Keratinocyte (primary cell): ENCODE data around the gene ABCA3. TPM values are rescaled to one million over a fixed set of nuclear protein-coding genes. Genes with fewer than 3 reads are reported as not detected.

ENCODE experiments used
- DNase-seq: peaks from one replicate; pipeline ENCODE4 v3.0.0-alpha.2; 2011; ENCODE audit warnings: low read depth, missing footprints, low spot score
- FAIRE-seq: peaks from 2 replicates; lab custom pipeline; 2011; peaks lifted over from hg19 to GRCh38; lab: Jason Lieb, UNC
- H2AFZ ChIP-seq: 2 replicates; pipeline ENCODE4 v1.6.0; 2012; ENCODE audit warnings: low read length, control low read depth, inconsistent platforms; ENCODE audit not compliant: control insufficient read depth
- H3K27ac ChIP-seq: 2 replicates; pipeline ENCODE4 v1.5.1; 2011; ENCODE audit warnings: low read length; ENCODE audit not compliant: control insufficient read depth, insufficient read depth
- H3K27me3 ChIP-seq: 3 replicates; pipeline ENCODE4 v1.6.0; 2011; ENCODE audit warnings: low read length; ENCODE audit not compliant: control insufficient read depth, insufficient read depth; ENCODE audit errors: extremely low read depth
- H3K36me3 ChIP-seq, 2 experiments: 2 replicates in 1 of 2; 3 replicates in 1 of 2; pipeline ENCODE4 v1.5.1; 2011; ENCODE audit warnings: low read length in 2 of 2, mild to moderate bottlenecking in 1 of 2; ENCODE audit not compliant: control insufficient read depth in 2 of 2, insufficient read depth in 2 of 2; ENCODE audit errors: extremely low read depth in 1 of 2
- H3K4me1 ChIP-seq: 3 replicates; pipeline ENCODE4 v1.5.1; 2011; ENCODE audit warnings: low read length; ENCODE audit not compliant: control insufficient read depth, insufficient read depth; ENCODE audit errors: extremely low read depth
- H3K4me2 ChIP-seq: 3 replicates; pipeline ENCODE4 v1.6.0; 2011; ENCODE audit warnings: low read depth, low read length; ENCODE audit not compliant: control insufficient read depth, insufficient read depth; ENCODE audit errors: extremely low read depth
- H3K4me3 ChIP-seq, 3 experiments: fragments of 200-600 bp in 1 of 3; sonication (generic) in 1 of 3; 2 replicates in 2 of 3; 3 replicates in 1 of 3; pipeline ENCODE4 v1.5.1; 2011 to 2016; ENCODE audit warnings: low read length in 3 of 3, mild to moderate bottlenecking in 3 of 3, control low read depth in 2 of 3, inconsistent platforms in 1 of 3, low read depth in 1 of 3, mixed read lengths in 1 of 3, mixed run types in 1 of 3, moderate library complexity in 1 of 3; ENCODE audit not compliant: control insufficient read depth in 2 of 3, insufficient read depth in 2 of 3; ENCODE audit errors: extremely low read depth in 1 of 3
- H3K79me2 ChIP-seq: 2 replicates; pipeline ENCODE4 v1.6.0; 2012; ENCODE audit warnings: low read length; ENCODE audit not compliant: control insufficient read depth, insufficient read depth
- H3K9ac ChIP-seq: 3 replicates; pipeline ENCODE4 v1.6.0; 2011; ENCODE audit warnings: low read length; ENCODE audit not compliant: control insufficient read depth, insufficient read depth; ENCODE audit errors: extremely low read depth
- H3K9me1 ChIP-seq: 3 replicates; pipeline ENCODE4 v1.6.0; 2011; ENCODE audit warnings: low read length; ENCODE audit not compliant: control insufficient read depth, insufficient read depth; ENCODE audit errors: extremely low read depth
- H3K9me3 ChIP-seq: 2 replicates; pipeline ENCODE4 v1.5.1; 2012; ENCODE audit warnings: low read depth, low read length; ENCODE audit not compliant: control insufficient read depth
- H4K20me1 ChIP-seq: 3 replicates; pipeline ENCODE4 v1.6.0; 2011; ENCODE audit warnings: low read length; ENCODE audit not compliant: control insufficient read depth, insufficient read depth; ENCODE audit errors: extremely low read depth
- CTCF ChIP-seq, 3 experiments: IDR thresholded peaks in 1 of 3; conservative IDR thresholded peaks in 1 of 3; optimal IDR thresholded peaks in 1 of 3; 2 replicates in 2 of 3; 3 replicates in 1 of 3; pipeline versions ENCODE3 to v1.5.1; 2011; ENCODE audit warnings: low read length in 3 of 3, mild to moderate bottlenecking in 3 of 3, moderate library complexity in 2 of 3, control low read depth in 1 of 3, inconsistent platforms in 1 of 3; ENCODE audit not compliant: insufficient read depth in 2 of 3; ENCODE audit errors: extremely low read depth in 1 of 3
- EZH2 ChIP-seq: IDR thresholded peaks from one replicate; pipeline ENCODE4 v1.6.1; 2012; ENCODE audit warnings: inconsistent platforms, mild to moderate bottlenecking, low read length, moderate library complexity
- dilution Hi-C: fragments of 300-500 bp; cut with MboI; formaldehyde crosslinking; loops from one replicate; pipeline ENCODE4 v1.7.0; 2020; ENCODE audit warnings: low sequenced_read_pairs; ENCODE audit not compliant: extremely low pct_ligation_motif_present
- polyA plus RNA-seq, 5 experiments: library from polyadenylated mRNA; depleted of rRNA in 3 of 5; stranded (reverse) in 3 of 5; stranded (forward) in 1 of 5; unstranded in 1 of 5; fragments of >200 nt; gene quantifications; 1 replicate in 1 of 5; 2 replicates in 3 of 5; 3 replicates in 1 of 5; pipeline versions ENCODE4 v1.2.1 to v1.2.3, GENCODE V29; 2011 to 2012; ENCODE audit warnings: missing spikeins in 2 of 5, low read depth in 1 of 5, low replicate concordance in 1 of 5

The ABCA3 gene
- polyA plus RNA-seq, 1 donor (not counting 4 experiments of a cell fraction or from before 2014, with no cell fraction given) = 0.08 TPM

- TF ChIP-seq EZH2 (no peak), CTCF (optimal IDR thresholded peaks at IDR 0.05 in 1 of 3, IDR thresholded peaks at IDR 0.05 in 1 of 3, conservative IDR thresholded peaks at IDR 0.05 in 1 of 3; ENCODE audit: extremely low read depth in 1 of 3, insufficient read depth in 2 of 3, low read length in 3 of 3) (no peak)
- no peak overlapping the region for H3K4me2 ChIP-seq
- H3K4me3 ChIP-seq = no peak overlapping the region
- no peak overlapping the region for H3K9ac ChIP-seq
- H3K9me1 ChIP-seq = no peaks in the 10 kb centered on the region
- dilution Hi-C loops = no loop called here
- no peak overlapping the region for H3K27ac ChIP-seq
- FAIRE-seq = no peak
- H4K20me1 ChIP-seq = no peaks in the 10 kb centered on the region
- H3K79me2 ChIP-seq = no peaks in the 10 kb centered on the region
- H3K27me3 ChIP-seq = no peaks in the 10 kb centered on the region
- DNase-seq = no peak
- H3K9me3 ChIP-seq = no peaks in the 10 kb centered on the region
- no peaks in the 10 kb centered on the region for H3K36me3 ChIP-seq
- H2AFZ ChIP-seq = no peak overlapping the region
- peaks cover 8% of the 10 kb centered on the region for H3K4me1 ChIP-seq
Observed at GRCh38 chr16:2383501-2383900, 43.0 kb upstream of the ABCA3 start.

- dilution Hi-C loops = no loop called here
- no peak overlapping the region for H3K9ac ChIP-seq
- H3K27ac ChIP-seq = no peak overlapping the region
- H3K79me2 ChIP-seq = no peaks in the 10 kb centered on the region
- H3K4me3 ChIP-seq = no peak overlapping the region
- no peak overlapping the region for H3K4me2 ChIP-seq
- no peak for TF ChIP-seq EZH2
- no peak for TF ChIP-seq CTCF (optimal IDR thresholded peaks at IDR 0.05 in 1 of 3, IDR thresholded peaks at IDR 0.05 in 1 of 3, conservative IDR thresholded peaks at IDR 0.05 in 1 of 3; ENCODE audit: extremely low read depth in 1 of 3, insufficient read depth in 2 of 3, low read length in 3 of 3)
- DNase-seq (no peak), FAIRE-seq (no peak)
- no peaks in the 10 kb centered on the region for H3K9me3 ChIP-seq
- no peaks in the 10 kb centered on the region for H3K9me1 ChIP-seq
- H3K4me1 ChIP-seq = no peaks in the 10 kb centered on the region
- H2AFZ ChIP-seq = no peak overlapping the region
- H3K36me3 ChIP-seq = no peaks in the 10 kb centered on the region
- H4K20me1 ChIP-seq = no peaks in the 10 kb centered on the region
- peaks cover 4% of the 10 kb centered on the region for H3K27me3 ChIP-seq
Observed at GRCh38 chr16:2374644-2375043, 34.1 kb upstream of the ABCA3 start.
